Frontal cortex (tissue), 4 donors: ENCODE data around the gene SPC24. TPM values are rescaled to one million over a fixed set of nuclear protein-coding genes. Genes with fewer than 3 reads are reported as not detected.
"Not testable (repeated sequence)": the region's sequence is repeated elsewhere in the genome, so short reads cannot be mapped to it uniquely, and the experiment has no call there.

Source experiments
- DNase-seq, 2 donors: peaks; one replicate each; pipeline ENCODE4 v3.0.0; 2012; ENCODE audit warnings: low spot score in 2 of 2
- FAIRE-seq: peaks from 2 replicates; lab custom pipeline; 2012; peaks lifted over from hg19 to GRCh38; lab: Jason Lieb, UNC
- total RNA-seq: library from RNA; depleted of rRNA; stranded (reverse); fragments of >200 nt; gene quantifications from one replicate; pipeline ENCODE4 v1.2.3, GENCODE V29; 2014
- donor health status: control.
- donor health status: control.
- donor health status: control.

SPC24 gene
- total RNA-seq, 1 donor from 2014 or later = 6.9 TPM

GRCh38 chr19:11103667-11104066 lies 51.9 kb downstream of the SPC24 start:
- FAIRE-seq, DNase-seq: not testable (repeated sequence)

DNA sequence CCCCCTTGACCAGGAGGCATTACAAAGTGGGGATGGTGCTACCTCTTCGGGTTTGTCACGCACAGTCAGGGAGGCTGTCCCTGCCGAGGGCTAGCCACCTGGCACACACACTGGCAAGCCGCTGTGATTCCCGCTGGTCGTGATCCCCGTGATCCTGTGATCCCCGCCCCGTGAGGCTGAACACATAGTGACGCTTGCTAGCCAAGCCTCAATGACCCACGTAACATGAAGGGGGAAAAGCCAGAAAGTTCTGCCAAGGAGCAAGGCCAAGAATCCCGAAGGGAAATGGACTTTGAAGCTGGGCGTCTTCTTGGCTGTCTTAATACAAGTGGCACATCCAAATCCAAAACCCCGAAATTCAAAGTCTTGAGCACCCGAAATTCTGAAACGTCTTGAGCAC lies 52.6 kb downstream of the SPC24 start:
- no peak for FAIRE-seq

GRCh38 chr19:11101057-11101456 lies 54.5 kb downstream of the SPC24 start:
- no peak for FAIRE-seq
- no peak for DNase-seq

More for the DNA sequence above, 52.6 kb downstream of the SPC24 start:
- DNase-seq = no peak

DNA sequence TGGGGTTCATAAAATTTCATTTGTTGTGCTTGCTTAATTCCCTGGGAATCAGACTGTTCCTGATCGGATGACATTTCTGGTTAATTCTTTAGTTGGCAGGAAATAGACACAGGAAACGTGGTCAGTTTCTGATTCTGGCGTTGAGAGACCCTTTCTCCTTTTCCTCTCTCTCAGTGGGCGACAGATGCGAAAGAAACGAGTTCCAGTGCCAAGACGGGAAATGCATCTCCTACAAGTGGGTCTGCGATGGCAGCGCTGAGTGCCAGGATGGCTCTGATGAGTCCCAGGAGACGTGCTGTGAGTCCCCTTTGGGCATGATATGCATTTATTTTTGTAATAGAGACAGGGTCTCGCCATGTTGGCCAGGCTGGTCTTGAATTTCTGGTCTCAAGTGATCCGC lies 55.5 kb downstream of the SPC24 start:
- FAIRE-seq = no peak
- DNase-seq = no peak

GRCh38 chr19:11098861-11099260 lies 56.7 kb downstream of the SPC24 start:
- FAIRE-seq (no peak), DNase-seq (no peak)

DNA sequence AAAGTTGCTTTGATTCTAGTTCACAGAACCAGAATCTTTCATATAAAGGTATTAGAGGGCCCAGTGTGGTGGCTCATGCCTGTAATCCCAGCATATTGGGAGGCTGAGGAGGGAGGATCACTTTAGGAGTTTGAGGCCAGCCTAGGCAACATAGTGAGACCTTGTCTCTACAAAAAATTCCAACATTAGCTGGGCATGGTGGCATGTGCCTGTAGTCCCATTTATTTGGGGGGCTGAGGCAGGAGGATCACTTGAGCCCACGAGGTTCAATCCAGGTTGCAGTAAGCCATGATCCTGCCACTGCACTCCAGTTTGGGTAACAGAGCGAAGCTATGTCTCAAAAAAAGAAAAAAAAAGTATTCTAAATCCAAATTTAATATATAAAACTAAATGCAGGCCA lies 57.3 kb downstream of the SPC24 start:
- DNase-seq = no peak
- no peak for FAIRE-seq

DNA sequence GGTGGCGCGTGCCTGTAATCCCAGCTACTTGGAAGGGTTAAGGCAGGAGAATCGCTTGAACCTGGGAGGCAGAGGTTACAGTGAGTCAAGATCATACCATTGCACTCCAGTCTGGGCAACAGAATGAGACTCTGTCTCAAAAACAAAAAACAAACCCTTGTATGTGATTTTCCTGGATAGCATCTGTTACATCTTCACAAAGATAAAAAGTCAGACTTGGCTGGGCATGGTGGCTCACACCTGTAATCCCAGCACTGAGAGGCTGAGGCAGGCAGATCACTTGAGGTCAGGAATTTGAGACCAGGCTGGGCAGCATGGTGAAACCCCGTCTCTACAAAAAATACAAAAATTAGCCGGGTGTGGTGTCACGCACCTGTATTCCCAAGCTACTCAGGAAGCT lies 58.2 kb downstream of the SPC24 start:
- not testable (repeated sequence) for DNase-seq, FAIRE-seq

DNA sequence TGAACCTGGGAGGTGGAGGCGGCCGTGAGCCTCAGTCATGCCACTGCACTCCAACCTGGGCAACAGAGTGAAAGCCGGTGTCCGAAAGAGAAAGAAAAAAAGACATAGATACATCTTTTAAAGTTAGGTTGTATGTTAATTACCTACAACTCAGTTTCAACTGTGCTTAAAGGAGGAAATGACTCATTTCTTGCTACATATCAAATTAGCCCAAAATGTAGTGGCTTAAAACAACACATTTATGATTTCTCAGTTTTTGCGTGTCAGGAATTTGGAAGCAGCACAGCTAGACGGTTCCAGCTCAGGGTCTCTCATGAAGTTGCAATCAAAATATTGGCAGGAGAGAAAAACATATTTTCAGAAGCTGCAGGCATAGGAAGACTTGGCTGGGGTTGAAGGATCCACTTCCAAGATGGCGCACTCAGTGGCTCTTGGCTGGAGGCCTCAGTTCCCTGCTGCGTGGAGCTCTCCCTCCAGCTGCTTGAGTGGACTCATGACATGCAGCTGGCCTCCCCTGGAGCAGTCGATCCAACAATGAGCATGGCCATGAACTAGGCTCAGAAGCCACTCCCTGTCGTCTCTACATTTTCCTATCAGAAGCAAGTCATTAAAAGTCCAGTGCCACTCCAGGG lies 59.3 kb downstream of the SPC24 start:
- FAIRE-seq = no peak
- no peak for DNase-seq

Other genes starting within 250 kb of the SPC24 start
- gene YIPF2, start 227.1 kb downstream of the SPC24 start, total RNA-seq = 35.9 TPM
- gene TIMM29, start 227.0 kb downstream of the SPC24 start, total RNA-seq = 41.6 TPM
- gene SMARCA4, start 194.8 kb downstream of the SPC24 start, total RNA-seq = 85.2 TPM
- 28.5 TPM for gene LDLR, start 66.3 kb downstream of the SPC24 start, total RNA-seq
- gene KANK2, start 41.8 kb upstream of the SPC24 start, total RNA-seq = 7.3 TPM
- gene ANGPTL8, start 83.8 kb upstream of the SPC24 start, total RNA-seq = not detected
- 4.1 TPM for gene DOCK6, start 106.7 kb upstream of the SPC24 start, total RNA-seq
- gene TSPAN16, start 140.4 kb upstream of the SPC24 start, total RNA-seq = not detected
- 21.6 TPM for gene RAB3D, start 183.9 kb upstream of the SPC24 start, total RNA-seq
- 27.7 TPM for gene TMEM205, start 190.5 kb upstream of the SPC24 start, total RNA-seq
- 2.9 TPM for gene CCDC159, start 190.7 kb upstream of the SPC24 start, total RNA-seq
- gene PLPPR2, start 199.7 kb upstream of the SPC24 start, total RNA-seq = 30.6 TPM
- 0.82 TPM for gene SWSAP1, start 218.9 kb upstream of the SPC24 start, total RNA-seq
- 3.3 TPM for gene EPOR, start 228.5 kb upstream of the SPC24 start, total RNA-seq